Islet precursor cell (in vitro differentiated cells): ENCODE measurements around the gene OR1S1.
"Not testable (repeated sequence)": the region's sequence is repeated elsewhere in the genome, so short reads cannot be mapped to it uniquely, and the experiment has no call there.

Source experiments
- DNase-seq: peaks from one replicate; pipeline ENCODE4 v3.0.0-alpha.2; 2018

Gene OR1S1

DNA sequence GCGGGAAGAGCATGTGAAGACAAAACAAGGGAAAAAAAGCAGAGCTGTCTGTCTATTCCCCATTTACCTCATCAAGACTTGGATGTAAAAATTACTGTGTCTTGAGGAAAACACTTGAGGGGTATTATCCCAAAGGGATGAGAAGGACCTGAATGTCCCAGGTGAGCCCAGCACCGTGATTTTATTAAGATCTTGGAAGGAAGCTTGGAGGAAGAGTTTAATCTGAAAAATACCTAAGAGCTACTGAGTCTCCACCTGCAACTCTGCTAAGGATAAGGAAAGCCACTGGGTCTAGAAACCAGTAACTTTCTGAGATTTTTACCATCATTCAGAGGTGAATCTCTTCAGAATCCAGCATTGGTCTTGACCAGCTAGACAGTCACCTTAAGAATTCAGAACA is at the start of gene OR1S1:
Gene OR1S1, plus strand, starts transcription at position 301 of the 400 bp plus-strand sequence.
- DNase-seq: not testable (repeated sequence)

- no peak for DNase-seq
Observed at GRCh38 chr11:58164389-58164788, 48.1 kb upstream of the OR1S1 start.

DNA sequence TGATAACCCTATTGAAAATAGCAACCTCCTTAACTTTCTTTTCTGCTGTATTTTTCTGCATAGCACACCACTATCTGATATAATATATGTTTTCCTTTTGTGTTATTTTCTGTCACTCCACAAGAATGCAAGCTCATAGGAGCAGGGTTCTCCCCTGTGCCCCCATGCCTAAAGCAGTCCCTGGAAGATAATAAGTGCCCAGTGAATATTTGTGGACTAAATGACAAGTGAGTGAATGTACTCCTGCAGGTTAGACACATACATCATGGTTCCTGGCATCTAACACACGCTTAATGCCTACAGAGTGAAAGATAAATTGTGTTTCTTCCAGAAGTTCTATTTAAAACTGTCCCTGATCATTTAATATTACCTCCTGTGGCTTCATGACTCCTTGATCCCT is 47.5 kb upstream of the OR1S1 start:
- no peak for DNase-seq

GRCh38 chr11:58165504-58166106 is 46.9 kb upstream of the OR1S1 start:
- DNase-seq: peak; percentile 57

GRCh38 chr11:58177409-58178054 is 35.0 kb upstream of the OR1S1 start:
- DNase-seq: no peak

- no peak for DNase-seq
Observed at GRCh38 chr11:58178444-58178843, 34.1 kb upstream of the OR1S1 start.

GRCh38 chr11:58179648-58180047 is 32.9 kb upstream of the OR1S1 start:
- DNase-seq: no peak

DNA sequence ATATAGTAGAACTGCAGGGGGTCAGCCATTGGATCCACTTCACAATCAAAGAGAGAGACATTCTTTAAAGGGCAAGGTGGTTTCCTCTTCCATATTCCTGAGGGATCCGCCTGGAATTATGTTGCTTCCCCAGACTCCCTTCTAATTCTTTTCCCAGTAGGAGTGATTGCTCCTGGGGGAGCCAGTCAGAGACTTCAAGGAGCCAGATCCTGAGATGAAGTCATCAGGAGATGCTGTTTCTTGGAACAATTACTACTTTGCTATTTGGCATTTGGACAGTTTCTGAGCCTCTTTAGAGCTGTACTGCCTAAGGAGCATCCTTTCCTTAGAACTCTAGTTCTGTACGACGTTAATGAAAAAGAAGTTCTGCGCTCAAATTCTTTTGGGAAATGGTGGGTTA is 25.6 kb upstream of the OR1S1 start:
- DNase-seq: no peak

- no peak for DNase-seq
Observed at GRCh38 chr11:58188770-58189169, 23.8 kb upstream of the OR1S1 start, which contains the start of gene OR9Q2. OR9Q2 (plus strand) TSS chr11:58189070; CDS start chr11:58190491, 1,421 bp downstream.

DNA sequence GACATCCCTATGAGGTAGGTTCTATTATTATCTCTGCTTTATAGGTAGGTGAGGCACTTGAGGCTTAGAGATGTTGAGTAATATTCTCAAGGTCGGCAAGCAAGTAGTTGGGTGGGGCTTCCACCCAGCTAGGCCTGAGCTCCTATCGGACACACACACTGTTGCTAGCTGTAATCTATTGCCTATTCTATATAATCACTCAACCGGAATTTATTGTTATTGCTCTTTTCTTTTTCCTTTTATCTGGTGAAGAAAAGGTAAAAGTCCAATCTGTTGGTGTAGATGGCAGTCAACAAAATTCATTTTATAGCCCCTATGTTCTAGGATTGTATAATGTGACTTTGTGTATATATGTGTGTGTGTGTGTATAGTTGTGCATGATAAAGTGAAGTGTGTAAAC is 20.3 kb upstream of the OR1S1 start:
- no peak for DNase-seq

- no peak for DNase-seq
Observed at GRCh38 chr11:58193391-58193790, 19.1 kb upstream of the OR1S1 start.

DNA sequence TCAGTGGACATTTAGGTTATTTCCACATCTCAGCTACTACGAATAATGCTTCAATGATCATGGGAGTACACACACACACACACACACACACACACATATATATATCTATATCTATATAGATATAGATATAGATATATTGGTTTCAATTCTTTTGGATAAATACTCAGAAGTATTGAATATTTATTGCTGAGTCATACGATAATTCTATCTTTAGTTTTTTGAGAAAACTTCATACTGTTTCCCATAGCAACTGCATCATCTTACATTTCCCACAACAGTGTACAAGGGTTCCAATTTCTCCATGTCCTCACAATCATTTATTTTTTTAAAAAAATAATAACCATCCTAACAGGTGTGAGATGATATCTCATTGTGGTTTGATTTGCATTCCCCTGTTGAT is 16.6 kb upstream of the OR1S1 start:
- no peak for DNase-seq

DNA sequence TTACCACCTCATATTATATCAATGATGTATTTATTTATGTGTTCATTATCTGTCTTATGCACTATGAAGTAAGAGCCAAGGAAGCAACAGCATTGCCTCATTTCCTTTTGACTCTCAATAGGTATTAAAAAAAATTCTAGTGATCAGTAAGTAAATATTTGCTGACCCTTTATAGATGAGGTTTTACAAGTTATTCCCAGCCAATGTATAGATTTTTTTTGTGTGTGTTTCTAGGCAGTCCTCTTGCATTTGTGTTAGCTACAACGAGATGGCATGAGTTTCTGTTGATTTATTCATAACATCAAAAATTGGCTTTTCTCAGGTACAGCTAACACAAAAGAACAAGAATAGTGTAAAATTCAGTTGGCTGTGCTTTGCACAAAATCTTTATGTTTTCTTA is 13.2 kb upstream of the OR1S1 start:
- DNase-seq: no peak

DNA sequence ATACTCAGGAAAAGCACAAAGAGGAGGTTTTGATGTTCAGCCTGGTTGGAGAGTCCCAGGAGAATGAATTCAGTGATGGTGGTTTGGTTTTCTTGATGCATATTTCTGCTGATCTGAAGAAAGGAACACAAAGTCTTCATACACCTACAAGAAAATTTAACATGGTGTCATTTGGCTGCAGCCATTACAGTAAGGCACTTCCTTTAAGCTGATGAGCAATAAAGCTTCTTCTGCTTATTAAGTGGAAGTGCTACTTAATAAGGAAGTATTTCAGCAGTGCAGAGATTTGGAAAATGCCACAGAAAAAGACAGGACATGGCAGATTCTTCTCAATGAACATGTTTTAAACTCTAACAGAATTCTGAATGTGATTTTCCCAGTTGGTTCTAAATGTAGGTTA is 8.5 kb upstream of the OR1S1 start, which contains the start of gene OR1S2:
Gene OR1S2, minus strand, starts transcription at position 101 of the 400 bp plus-strand sequence. Its CDS starts 0 bp downstream, at position 101.
- no peak for DNase-seq

DNA sequence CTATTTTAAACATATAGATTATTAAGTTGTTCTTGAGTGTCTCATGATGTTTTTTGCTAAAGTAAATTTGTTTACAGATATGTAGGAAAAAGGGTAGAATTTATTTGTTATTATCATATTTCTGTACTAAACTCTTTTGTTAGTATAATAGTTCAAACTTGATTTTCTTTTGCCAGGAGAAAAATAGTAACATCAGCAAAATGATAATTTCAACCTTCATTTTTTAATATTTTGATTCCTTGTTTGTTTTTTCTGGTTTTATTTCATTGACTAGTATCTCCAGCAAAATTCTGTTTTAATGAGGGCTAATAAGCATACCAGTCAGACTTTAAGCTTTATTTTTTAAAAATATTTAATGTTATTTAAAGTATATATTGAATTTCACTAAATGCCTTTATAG is 4.0 kb downstream of the OR1S1 start:
- no peak for DNase-seq

- no peak for DNase-seq
Observed at GRCh38 chr11:58222721-58223120, 10.2 kb downstream of the OR1S1 start.

- DNase-seq: no peak
Observed at GRCh38 chr11:58227956-58228615, 15.6 kb downstream of the OR1S1 start.

GRCh38 chr11:58243954-58244353 is 31.4 kb downstream of the OR1S1 start:
- DNase-seq: no peak

DNA sequence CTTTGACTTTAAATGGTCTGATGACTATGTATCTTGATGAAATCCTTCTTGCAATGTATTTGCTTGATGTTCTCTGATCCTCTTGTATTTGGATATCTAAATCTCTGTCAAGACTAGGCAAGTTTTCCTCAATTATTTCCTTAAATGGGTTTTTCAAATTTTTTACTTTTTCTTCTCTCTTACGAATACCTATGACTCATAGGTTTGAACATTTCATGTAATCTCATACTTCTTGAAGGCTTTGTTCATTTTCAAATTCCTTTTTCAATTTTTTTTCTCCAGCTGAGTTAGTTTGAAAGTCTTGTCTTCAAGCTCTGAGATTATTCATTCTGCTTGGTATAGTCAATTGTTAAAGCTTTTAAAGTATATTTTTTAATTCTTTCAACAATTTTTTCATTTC is 42.4 kb downstream of the OR1S1 start:
- DNase-seq: no peak

GRCh38 chr11:58259983-58260382 is 47.5 kb downstream of the OR1S1 start:
- no peak for DNase-seq
